T-cell (primary cell): ENCODE results near the gene TNFAIP1. TPM values are rescaled to one million over a fixed set of nuclear protein-coding genes. Genes with fewer than 3 reads are reported as not detected.

ENCODE experiments used
- ATAC-seq, 4 experiments: fragments of 200-7000 bp in 3 of 4; fragments of 150-1000 bp in 1 of 4; cut with Tn5 transposase; replicated peaks in 1 of 4; 1 replicate in 3 of 4; 2 replicates in 1 of 4; pipeline ENCODE4 v1.10.0; 2021; ENCODE audit warnings: moderate library complexity in 3 of 4, mild to moderate bottlenecking in 2 of 4, moderate number of reproducible peaks in 1 of 4
- CTCF ChIA-PET, 2 donors: fragments of 300-600 bp; sonication (Branson Sonifier 250); formaldehyde crosslinking; loops; one replicate each; lab custom pipeline; 2022; ENCODE audit warnings: antibody characterized with exemption in 2 of 2; lab: Charles Lee
- POLR2A ChIA-PET, 2 donors: fragments of 300-600 bp; sonication (Branson Sonifier 250); formaldehyde crosslinking; loops; one replicate each; lab custom pipeline; 2022; ENCODE audit warnings: antibody characterized with exemption in 2 of 2; lab: Charles Lee
- DNase-seq, 35 experiments: peaks; one replicate each; pipeline versions ENCODE4 v3.0.0 to v3.0.0-alpha.2; 2013 to 2023
- H3K27ac ChIP-seq: one replicate; pipeline ENCODE4 v1.5.1; 2013; ENCODE audit warnings: low read length
- H3K27me3 ChIP-seq, 2 experiments: replicated peaks in 1 of 2; 1 replicate in 1 of 2; 2 replicates in 1 of 2; pipeline versions ENCODE4 v1.6.1 to v1.7.0; 2013; ENCODE audit warnings: low read length in 1 of 2, mixed read lengths in 1 of 2; ENCODE audit not compliant: control insufficient read depth in 2 of 2, insufficient read depth in 2 of 2; ENCODE audit errors: extremely low read depth in 1 of 2
- H3K36me3 ChIP-seq, 2 donors: 1 replicate in 1 of 2; 2 replicates in 1 of 2; pipeline versions ENCODE4 v1.6.1 to v1.7.0; 2013; ENCODE audit warnings: low read length in 1 of 2; ENCODE audit not compliant: control insufficient read depth in 2 of 2, insufficient read depth in 1 of 2; ENCODE audit errors: extremely low read depth in 1 of 2
- H3K4me1 ChIP-seq, 2 experiments: 1 replicate in 1 of 2; 2 replicates in 1 of 2; pipeline versions ENCODE4 v1.6.1 to v1.7.0; 2013; ENCODE audit warnings: low read length in 2 of 2, mixed read lengths in 1 of 2; ENCODE audit not compliant: insufficient read depth in 2 of 2, control insufficient read depth in 1 of 2; ENCODE audit errors: extremely low read depth in 1 of 2
- H3K4me3 ChIP-seq, 2 donors: 1 replicate in 1 of 2; 2 replicates in 1 of 2; pipeline versions ENCODE4 v1.5.1 to v1.7.0; 2013; ENCODE audit warnings: mild to moderate bottlenecking in 2 of 2, low read length in 1 of 2, moderate library complexity in 1 of 2; ENCODE audit not compliant: control insufficient read depth in 1 of 2; ENCODE audit errors: extremely low read depth in 1 of 2
- H3K9me3 ChIP-seq: 2 replicates; pipeline ENCODE4 v1.7.0; 2013
- H3K27ac Mint-ChIP-seq, 2 donors: one replicate each; pipeline ENCODE4 v1.8.0; 2020 to 2021; ENCODE audit warnings: mild to moderate bottlenecking in 2 of 2, mixed read lengths in 2 of 2
- H3K27me3 Mint-ChIP-seq, 2 donors: one replicate each; pipeline ENCODE4 v1.8.0; 2021 to 2022; ENCODE audit warnings: mixed read lengths in 2 of 2
- H3K36me3 Mint-ChIP-seq: one replicate; pipeline ENCODE4 v1.8.0; 2021; ENCODE audit warnings: mixed read lengths
- H3K4me1 Mint-ChIP-seq, 3 donors: one replicate each; pipeline ENCODE4 v1.8.0; 2020 to 2022; ENCODE audit warnings: mixed read lengths in 3 of 3, mild to moderate bottlenecking in 1 of 3
- H3K4me3 Mint-ChIP-seq, 3 donors: one replicate each; pipeline ENCODE4 v1.8.0; 2020 to 2022; ENCODE audit warnings: mild to moderate bottlenecking in 3 of 3, mixed read lengths in 3 of 3, moderate library complexity in 3 of 3
- H3K9me3 Mint-ChIP-seq, 3 donors: one replicate each; pipeline ENCODE4 v1.8.0; 2020 to 2022; ENCODE audit warnings: mixed read lengths in 3 of 3
- WGBS: methylation state at CpG from one replicate; pipeline ENCODE4 v1.1.5; 2013; ENCODE audit warnings: missing lambda C conversion rate; ENCODE audit not compliant: insufficient coverage; 5-methylcytosine and 5-hydroxymethylcytosine counted together
- total RNA-seq, 35 experiments: library from RNA in 6 of 35; stranded (reverse) in 6 of 35; fragments of 120-200 nt in 1 of 35; gene quantifications; one replicate each; pipeline versions ENCODE4 v1.2.1 to v1.2.4 and lab custom pipeline; 2013 to 2026

The TNFAIP1 gene
- total RNA-seq, 5 donors from 2014 or later (not counting 1 experiment from before 2014, with no cell fraction given), result 12.1 to 28.9 (median 23.3) TPM

- Histone ChIP-seq H3K4me1 (peaks cover 2 to 21% of the 10 kb centered on the region in 2 experiments), H3K9me3 (no peaks in the 10 kb centered on the region), H3K4me3 (no peak overlapping the region), H3K36me3 (no peaks in the 10 kb centered on the region), H3K27ac (no peak overlapping the region), H3K27me3 (peaks cover 10 to 11% of the 10 kb centered on the region in 2 experiments)
- 84% methylated on average over 7 of the region's 10 CpGs for WGBS
- H3K36me3 Mint-ChIP-seq, result peaks cover 9% of the 10 kb centered on the region
- ChIA-PET CTCF (interaction anchor here (0.6 to 0.7 kb wide), 2 partner anchors 306 to 436 kb away, joined by 3 read pairs; no protein-coding TSS in a partner anchor), POLR2A (no interaction called here)
- peaks cover 21 to 32% (median 29%) of the 10 kb centered on the region in 3 donors for H3K4me1 Mint-ChIP-seq
- H3K9me3 Mint-ChIP-seq, result no peaks in the 10 kb centered on the region
- H3K27me3 Mint-ChIP-seq, result peaks cover 4 to 6% of the 10 kb centered on the region in 2 donors
- ATAC-seq, result no peak
- peak overlapping the region in 1 of 3 donors; percentile 51 for H3K4me3 Mint-ChIP-seq
- H3K27ac Mint-ChIP-seq, result no peak overlapping the region
- DNase-seq, result no peak
Observed at GRCh38 chr17:28379814-28380801, 44.5 kb downstream of the TNFAIP1 start.

GRCh38 chr17:28381141-28381825, 45.7 kb downstream of the TNFAIP1 start:
- Histone ChIP-seq H3K27ac (no peak overlapping the region), H3K27me3 (peaks cover 10 to 11% of the 10 kb centered on the region in 2 experiments), H3K9me3 (no peaks in the 10 kb centered on the region), H3K36me3 (no peaks in the 10 kb centered on the region), H3K4me1 (peaks cover 2 to 29% of the 10 kb centered on the region in 2 experiments), H3K4me3 (no peak overlapping the region)
- Mint-ChIP-seq H3K27me3 (peaks cover 4 to 6% of the 10 kb centered on the region in 2 donors), H3K27ac (no peak overlapping the region), H3K4me1 (peaks cover 29 to 42% (median 38%) of the 10 kb centered on the region in 3 donors), H3K36me3 (peaks cover 9% of the 10 kb centered on the region), H3K4me3 (peak overlapping the region; percentile 14 to 51 (median 28)), H3K9me3 (no peaks in the 10 kb centered on the region)
- DNase-seq, result peak in 3 of 35 experiments; percentile 6 to 27 (median 23)
- ChIA-PET CTCF (interaction anchor here in 1 of 2 donors (0.6 to 0.9 kb wide), 2 partner anchors 24 to 49 kb away, joined by 4 to 6 read pairs; partner anchors contain the start of gene POLDIP2), POLR2A (no interaction called here)
- 46% methylated on average over 69 of the region's 72 CpGs for WGBS
- ATAC-seq, result no peak

- Mint-ChIP-seq H3K9me3 (no peaks in the 10 kb centered on the region), H3K36me3 (peaks cover 11% of the 10 kb centered on the region), H3K27me3 (peaks cover 4 to 6% of the 10 kb centered on the region in 2 donors), H3K4me3 (peak overlapping the region; percentile 88 to 91 (median 89)), H3K4me1 (peaks cover 29 to 45% (median 45%) of the 10 kb centered on the region in 3 donors), H3K27ac (peak overlapping the region; percentile 69 to 81)
- 3% methylated on average over 50 of the region's 56 CpGs for WGBS
- peaks cover 2 to 29% of the 10 kb centered on the region in 2 experiments for H3K4me1 ChIP-seq
- peak overlapping the region; percentile 87 to 96 for H3K4me3 ChIP-seq
- peaks cover 10 to 11% of the 10 kb centered on the region in 2 experiments for H3K27me3 ChIP-seq
- DNase-seq (peak; percentile 36 to 69 (median 52)), ATAC-seq (peak; percentile 90 to 94 (median 93))
- H3K27ac ChIP-seq, result peak overlapping the region; percentile 45
- POLR2A ChIA-PET, result interaction anchor here in 1 of 2 donors (1.0 kb wide), 1 partner anchor 27 kb away, joined by 3 read pairs; the partner anchor contains the start of gene POLDIP2
- H3K9me3 ChIP-seq, result no peaks in the 10 kb centered on the region
- H3K36me3 ChIP-seq, result peaks cover 4 to 7% of the 10 kb centered on the region in 2 donors
- CTCF ChIA-PET, result interaction anchor here in 1 of 2 donors (0.6 kb wide), 1 partner anchor 27 kb away, joined by 3 read pairs; the partner anchor contains the start of gene POLDIP2
Observed at GRCh38 chr17:28384281-28385036, 48.9 kb downstream of the TNFAIP1 start.

- Histone ChIP-seq H3K4me3 (peak overlapping the region; percentile 87 to 96), H3K9me3 (no peaks in the 10 kb centered on the region), H3K27me3 (peaks cover 10 to 11% of the 10 kb centered on the region in 2 experiments), H3K4me1 (peaks cover 2 to 29% of the 10 kb centered on the region in 2 experiments), H3K36me3 (peaks cover 4 to 12% of the 10 kb centered on the region in 2 donors), H3K27ac (peak overlapping the region; percentile 45)
- 10% methylated on average over 28 of the region's 29 CpGs for WGBS
- Mint-ChIP-seq H3K4me1 (peaks cover 29 to 48% (median 45%) of the 10 kb centered on the region in 3 donors), H3K4me3 (peak overlapping the region; percentile 88 to 91 (median 89)), H3K27ac (peak overlapping the region; percentile 27 to 81), H3K36me3 (peaks cover 16% of the 10 kb centered on the region), H3K27me3 (peaks cover 4 to 6% of the 10 kb centered on the region in 2 donors), H3K9me3 (no peaks in the 10 kb centered on the region)
- ChIA-PET CTCF (no interaction called here), POLR2A (no interaction called here)
- peak; percentile 15 to 20 (median 18) for ATAC-seq
- no peak for DNase-seq
Observed at GRCh38 chr17:28385037-28385400, 49.5 kb downstream of the TNFAIP1 start.

GRCh38 chr17:28385406-28385805, 49.8 kb downstream of the TNFAIP1 start:
- H3K4me1 ChIP-seq, result peaks cover 2 to 29% of the 10 kb centered on the region in 2 experiments
- Mint-ChIP-seq H3K27me3 (peaks cover 4 to 6% of the 10 kb centered on the region in 2 donors), H3K4me3 (peak overlapping the region; percentile 88 to 91 (median 89)), H3K9me3 (no peaks in the 10 kb centered on the region), H3K36me3 (peaks cover 20% of the 10 kb centered on the region), H3K27ac (peak overlapping the region; percentile 23 to 49), H3K4me1 (peaks cover 27 to 47% (median 42%) of the 10 kb centered on the region in 3 donors)
- CTCF ChIA-PET, result no interaction called here
- H3K9me3 ChIP-seq, result no peaks in the 10 kb centered on the region
- POLR2A ChIA-PET, result no interaction called here
- peaks cover 8 to 10% of the 10 kb centered on the region in 2 experiments for H3K27me3 ChIP-seq
- H3K4me3 ChIP-seq, result peak overlapping the region in 1 of 2 donors; percentile 87
- peaks cover 4 to 16% of the 10 kb centered on the region in 2 donors for H3K36me3 ChIP-seq
- no peak overlapping the region for H3K27ac ChIP-seq
- peak in 1 of 35 experiments; percentile 15 for DNase-seq
- peak; percentile 4 to 25 (median 18) for ATAC-seq
- WGBS, result 67% methylated on average over 1 of the region's 8 CpGs
